HEK293 (cell line): ENCODE data around the gene CEP44.

Experiments used
- CTCF ChIA-PET: fragments of 350-600 bp; formaldehyde crosslinking; extraction: SDS; loops from one replicate; lab custom pipeline; 2021; ENCODE audit warnings: antibody characterized with exemption; lab: Yijun Ruan, JAX
- POLR2A ChIA-PET: fragments of 300-600 bp; formaldehyde crosslinking; extraction: SDS; loops from one replicate; lab custom pipeline; 2020; ENCODE audit warnings: antibody characterized with exemption, inconsistent platforms; lab: Yijun Ruan, JAX
- H3K27ac ChIP-seq: fragments of 200-500 bp; sonication (Bioruptor generic); 2 replicates; pipeline ENCODE4 v1.5.1; 2014; ENCODE audit warnings: low read depth, low read length, control low read depth, inconsistent platforms; ENCODE audit errors: extremely low read depth
- H3K36me3 ChIP-seq, 2 experiments: fragments of 200-500 bp in 1 of 2; sonication (Bioruptor generic) in 1 of 2; 1 replicate in 1 of 2; 2 replicates in 1 of 2; pipeline ENCODE4 v1.5.1; 2014 to 2017; ENCODE audit warnings: inconsistent platforms in 2 of 2, low read length in 2 of 2; ENCODE audit not compliant: control insufficient read depth in 2 of 2, insufficient read depth in 1 of 2
- H3K4me1 ChIP-seq: fragments of 200-500 bp; sonication (Bioruptor generic); 2 replicates; pipeline ENCODE4 v1.5.1; 2014; ENCODE audit warnings: mild to moderate bottlenecking, low read length, inconsistent platforms; ENCODE audit not compliant: control insufficient read depth, insufficient read depth
- H3K4me3 ChIP-seq: 2 replicates; pipeline ENCODE4 v1.5.1; 2011; ENCODE audit warnings: low read depth, mild to moderate bottlenecking, control low read depth, low read length, moderate library complexity
- H3K9me3 ChIP-seq: fragments of 200-500 bp; sonication (Bioruptor generic); 2 replicates; pipeline ENCODE4 v1.5.1; 2014; ENCODE audit warnings: low read depth, low read length, inconsistent platforms; ENCODE audit not compliant: control insufficient read depth, insufficient read depth
- KLF10 ChIP-seq: fragments of 450-650 bp; IDR thresholded peaks from 2 replicates; pipeline ENCODE4 v1.5.1; 2018; ENCODE audit warnings: missing biosample characterization, mild to moderate bottlenecking, missing genetic modification characterization
- SCRT1 ChIP-seq: fragments of 450-650 bp; formaldehyde crosslinking; IDR thresholded peaks from 2 replicates; pipeline ENCODE4 v1.5.1; 2016; ENCODE audit warnings: missing biosample characterization, missing genetic modification characterization, borderline replicate concordance
- ZBTB7A ChIP-seq: fragments of 450-650 bp; formaldehyde crosslinking; IDR thresholded peaks from 2 replicates; pipeline ENCODE4 v1.5.1; 2016; ENCODE audit warnings: low read depth, missing biosample characterization, missing genetic modification characterization
- ZEB2 ChIP-seq: fragments of 450-650 bp; formaldehyde crosslinking; IDR thresholded peaks from 2 replicates; pipeline ENCODE4 v1.5.1; 2016; ENCODE audit warnings: missing biosample characterization, missing genetic modification characterization
- ZFP37 ChIP-seq: fragments of 450-650 bp; formaldehyde crosslinking; IDR thresholded peaks from 2 replicates; pipeline ENCODE4 v1.5.1; 2016; ENCODE audit warnings: missing biosample characterization, missing genetic modification characterization
- ZNF112 ChIP-seq: fragments of 450-650 bp; formaldehyde crosslinking; IDR thresholded peaks from 2 replicates; pipeline ENCODE4 v1.5.0; 2017; ENCODE audit warnings: missing biosample characterization, missing genetic modification characterization
- ZNF426 ChIP-seq: fragments of 450-650 bp; formaldehyde crosslinking; IDR thresholded peaks from 2 replicates; pipeline ENCODE4 v1.5.1; 2017; ENCODE audit warnings: missing biosample characterization, missing genetic modification characterization, mild to moderate bottlenecking, inconsistent platforms, moderate library complexity
- ZNF488 ChIP-seq: fragments of 450-650 bp; formaldehyde crosslinking; IDR thresholded peaks from 2 replicates; pipeline ENCODE4 v1.5.1; 2016; ENCODE audit warnings: missing biosample characterization, missing genetic modification characterization
- ZNF501 ChIP-seq: fragments of 450-650 bp; formaldehyde crosslinking; IDR thresholded peaks from 2 replicates; pipeline ENCODE4 v1.5.1; 2016; ENCODE audit warnings: missing biosample characterization, missing genetic modification characterization
- ZNF585B ChIP-seq: fragments of 450-650 bp; formaldehyde crosslinking; IDR thresholded peaks from 2 replicates; pipeline ENCODE4 v1.5.1; 2016; ENCODE audit warnings: missing biosample characterization, missing genetic modification characterization
- ZNF654 ChIP-seq: fragments of 450-650 bp; formaldehyde crosslinking; IDR thresholded peaks from 2 replicates; pipeline ENCODE4 v1.5.1; 2016; ENCODE audit warnings: low read depth, missing biosample characterization, missing genetic modification characterization
- ZSCAN23 ChIP-seq: fragments of 450-650 bp; formaldehyde crosslinking; IDR thresholded peaks from 2 replicates; pipeline ENCODE4 v1.5.1; 2016; ENCODE audit warnings: missing biosample characterization, missing genetic modification characterization
- TF ChIP-seq, protein P1 (sequence below): fragments of 450-650 bp; formaldehyde crosslinking; IDR thresholded peaks from 2 replicates; pipeline ENCODE4 v1.5.1; 2016; ENCODE audit warnings: missing biosample characterization, missing genetic modification characterization
- TF ChIP-seq, protein P2 (sequence below): fragments of 450-650 bp; formaldehyde crosslinking; IDR thresholded peaks from 2 replicates; pipeline ENCODE4 v1.5.1; 2016; ENCODE audit warnings: missing biosample characterization, missing genetic modification characterization, borderline replicate concordance
- TF ChIP-seq, protein P3 (sequence below): fragments of 450-650 bp; formaldehyde crosslinking; conservative IDR thresholded peaks from 2 replicates; pipeline ENCODE4 v1.5.1; 2016; ENCODE audit warnings: low read depth, missing biosample characterization, missing genetic modification characterization

Gene CEP44

DNA sequence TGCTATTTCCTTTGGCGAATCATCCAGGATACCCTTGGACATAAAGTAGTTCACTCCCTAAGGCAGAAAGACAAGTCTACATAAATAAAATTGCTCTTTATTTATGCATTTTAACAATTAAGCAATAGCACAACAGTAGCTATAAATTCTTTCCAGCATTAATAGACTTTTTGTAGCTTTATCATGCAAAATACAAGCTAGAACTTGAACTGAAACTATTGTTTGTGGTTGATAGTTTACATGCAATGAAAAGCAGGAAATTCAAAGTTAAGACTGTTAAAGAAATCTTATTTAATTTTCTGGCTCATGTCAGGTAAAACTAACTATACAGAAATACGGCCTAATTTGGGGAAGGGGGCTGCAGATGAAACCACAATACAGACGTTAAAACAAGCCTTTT, 42.5 kb upstream of the CEP44 start (continued):
- no peak for TF ChIP-seq KLF10
- TF ChIP-seq ZBTB7A (tag by site-specific recombination), result no peak
- no peak for TF ChIP-seq ZFP37 (tag by site-specific recombination)
- TF ChIP-seq ZEB2 (tag by site-specific recombination), result no peak
- no peak for TF ChIP-seq ZNF501 (tag by site-specific recombination)
- no peak for TF ChIP-seq ZNF112 (tag by site-specific recombination)
- TF ChIP-seq ZNF488, result no peak

- H3K36me3 ChIP-seq, result no peaks in the 10 kb centered on the region
- H3K27ac ChIP-seq, result no peak overlapping the region
- H3K9me3 ChIP-seq, result no peaks in the 10 kb centered on the region
- 0 out of 2 replicates have a peak, but pooled peaks cover 4% of the 10 kb centered on the region for H3K4me1 ChIP-seq
- POLR2A ChIA-PET, result no interaction called here
- H3K4me3 ChIP-seq, result no peak overlapping the region
- CTCF ChIA-PET, result interaction anchor here (0.6 kb wide), 1 partner anchor 790 kb away, joined by 3 read pairs; no protein-coding TSS in a partner anchor
- TF ChIP-seq ZSCAN23, result no peak
- TF ChIP-seq, protein P1, sequence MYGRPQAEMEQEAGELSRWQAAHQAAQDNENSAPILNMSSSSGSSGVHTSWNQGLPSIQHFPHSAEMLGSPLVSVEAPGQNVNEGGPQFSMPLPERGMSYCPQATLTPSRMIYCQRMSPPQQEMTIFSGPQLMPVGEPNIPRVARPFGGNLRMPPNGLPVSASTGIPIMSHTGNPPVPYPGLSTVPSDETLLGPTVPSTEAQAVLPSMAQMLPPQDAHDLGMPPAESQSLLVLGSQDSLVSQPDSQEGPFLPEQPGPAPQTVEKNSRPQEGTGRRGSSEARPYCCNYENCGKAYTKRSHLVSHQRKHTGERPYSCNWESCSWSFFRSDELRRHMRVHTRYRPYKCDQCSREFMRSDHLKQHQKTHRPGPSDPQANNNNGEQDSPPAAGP (tag by site-specific recombination), result no peak
- TF ChIP-seq, protein P2, sequence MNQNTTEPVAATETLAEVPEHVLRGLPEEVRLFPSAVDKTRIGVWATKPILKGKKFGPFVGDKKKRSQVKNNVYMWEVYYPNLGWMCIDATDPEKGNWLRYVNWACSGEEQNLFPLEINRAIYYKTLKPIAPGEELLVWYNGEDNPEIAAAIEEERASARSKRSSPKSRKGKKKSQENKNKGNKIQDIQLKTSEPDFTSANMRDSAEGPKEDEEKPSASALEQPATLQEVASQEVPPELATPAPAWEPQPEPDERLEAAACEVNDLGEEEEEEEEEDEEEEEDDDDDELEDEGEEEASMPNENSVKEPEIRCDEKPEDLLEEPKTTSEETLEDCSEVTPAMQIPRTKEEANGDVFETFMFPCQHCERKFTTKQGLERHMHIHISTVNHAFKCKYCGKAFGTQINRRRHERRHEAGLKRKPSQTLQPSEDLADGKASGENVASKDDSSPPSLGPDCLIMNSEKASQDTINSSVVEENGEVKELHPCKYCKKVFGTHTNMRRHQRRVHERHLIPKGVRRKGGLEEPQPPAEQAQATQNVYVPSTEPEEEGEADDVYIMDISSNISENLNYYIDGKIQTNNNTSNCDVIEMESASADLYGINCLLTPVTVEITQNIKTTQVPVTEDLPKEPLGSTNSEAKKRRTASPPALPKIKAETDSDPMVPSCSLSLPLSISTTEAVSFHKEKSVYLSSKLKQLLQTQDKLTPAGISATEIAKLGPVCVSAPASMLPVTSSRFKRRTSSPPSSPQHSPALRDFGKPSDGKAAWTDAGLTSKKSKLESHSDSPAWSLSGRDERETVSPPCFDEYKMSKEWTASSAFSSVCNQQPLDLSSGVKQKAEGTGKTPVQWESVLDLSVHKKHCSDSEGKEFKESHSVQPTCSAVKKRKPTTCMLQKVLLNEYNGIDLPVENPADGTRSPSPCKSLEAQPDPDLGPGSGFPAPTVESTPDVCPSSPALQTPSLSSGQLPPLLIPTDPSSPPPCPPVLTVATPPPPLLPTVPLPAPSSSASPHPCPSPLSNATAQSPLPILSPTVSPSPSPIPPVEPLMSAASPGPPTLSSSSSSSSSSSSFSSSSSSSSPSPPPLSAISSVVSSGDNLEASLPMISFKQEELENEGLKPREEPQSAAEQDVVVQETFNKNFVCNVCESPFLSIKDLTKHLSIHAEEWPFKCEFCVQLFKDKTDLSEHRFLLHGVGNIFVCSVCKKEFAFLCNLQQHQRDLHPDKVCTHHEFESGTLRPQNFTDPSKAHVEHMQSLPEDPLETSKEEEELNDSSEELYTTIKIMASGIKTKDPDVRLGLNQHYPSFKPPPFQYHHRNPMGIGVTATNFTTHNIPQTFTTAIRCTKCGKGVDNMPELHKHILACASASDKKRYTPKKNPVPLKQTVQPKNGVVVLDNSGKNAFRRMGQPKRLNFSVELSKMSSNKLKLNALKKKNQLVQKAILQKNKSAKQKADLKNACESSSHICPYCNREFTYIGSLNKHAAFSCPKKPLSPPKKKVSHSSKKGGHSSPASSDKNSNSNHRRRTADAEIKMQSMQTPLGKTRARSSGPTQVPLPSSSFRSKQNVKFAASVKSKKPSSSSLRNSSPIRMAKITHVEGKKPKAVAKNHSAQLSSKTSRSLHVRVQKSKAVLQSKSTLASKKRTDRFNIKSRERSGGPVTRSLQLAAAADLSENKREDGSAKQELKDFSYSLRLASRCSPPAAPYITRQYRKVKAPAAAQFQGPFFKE (tag by site-specific recombination), result no peak
- TF ChIP-seq SCRT1 (tag by site-specific recombination), result no peak
- TF ChIP-seq, protein P3, sequence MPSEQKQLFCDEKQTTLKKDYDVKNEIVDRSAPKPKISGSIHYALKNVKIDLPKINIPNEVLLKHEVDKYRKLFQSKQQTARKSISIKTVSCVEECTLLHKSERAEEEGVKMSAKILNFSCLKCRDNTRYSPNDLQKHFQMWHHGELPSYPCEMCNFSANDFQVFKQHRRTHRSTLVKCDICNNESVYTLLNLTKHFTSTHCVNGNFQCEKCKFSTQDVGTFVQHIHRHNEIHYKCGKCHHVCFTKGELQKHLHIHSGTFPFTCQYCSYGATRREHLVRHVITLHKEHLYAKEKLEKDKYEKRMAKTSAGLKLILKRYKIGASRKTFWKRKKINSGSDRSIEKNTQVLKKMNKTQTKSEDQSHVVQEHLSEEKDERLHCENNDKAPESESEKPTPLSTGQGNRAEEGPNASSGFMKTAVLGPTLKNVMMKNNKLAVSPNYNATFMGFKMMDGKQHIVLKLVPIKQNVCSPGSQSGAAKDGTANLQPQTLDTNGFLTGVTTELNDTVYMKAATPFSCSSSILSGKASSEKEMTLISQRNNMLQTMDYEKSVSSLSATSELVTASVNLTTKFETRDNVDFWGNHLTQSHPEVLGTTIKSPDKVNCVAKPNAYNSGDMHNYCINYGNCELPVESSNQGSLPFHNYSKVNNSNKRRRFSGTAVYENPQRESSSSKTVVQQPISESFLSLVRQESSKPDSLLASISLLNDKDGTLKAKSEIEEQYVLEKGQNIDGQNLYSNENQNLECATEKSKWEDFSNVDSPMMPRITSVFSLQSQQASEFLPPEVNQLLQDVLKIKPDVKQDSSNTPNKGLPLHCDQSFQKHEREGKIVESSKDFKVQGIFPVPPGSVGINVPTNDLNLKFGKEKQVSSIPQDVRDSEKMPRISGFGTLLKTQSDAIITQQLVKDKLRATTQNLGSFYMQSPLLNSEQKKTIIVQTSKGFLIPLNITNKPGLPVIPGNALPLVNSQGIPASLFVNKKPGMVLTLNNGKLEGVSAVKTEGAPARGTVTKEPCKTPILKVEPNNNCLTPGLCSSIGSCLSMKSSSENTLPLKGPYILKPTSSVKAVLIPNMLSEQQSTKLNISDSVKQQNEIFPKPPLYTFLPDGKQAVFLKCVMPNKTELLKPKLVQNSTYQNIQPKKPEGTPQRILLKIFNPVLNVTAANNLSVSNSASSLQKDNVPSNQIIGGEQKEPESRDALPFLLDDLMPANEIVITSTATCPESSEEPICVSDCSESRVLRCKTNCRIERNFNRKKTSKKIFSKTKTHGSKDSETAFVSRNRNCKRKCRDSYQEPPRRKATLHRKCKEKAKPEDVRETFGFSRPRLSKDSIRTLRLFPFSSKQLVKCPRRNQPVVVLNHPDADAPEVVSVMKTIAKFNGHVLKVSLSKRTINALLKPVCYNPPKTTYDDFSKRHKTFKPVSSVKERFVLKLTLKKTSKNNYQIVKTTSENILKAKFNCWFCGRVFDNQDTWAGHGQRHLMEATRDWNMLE, result no peak
- TF ChIP-seq ZNF585B (tag by site-specific recombination), result no peak
- no peak for TF ChIP-seq ZNF654 (tag by site-specific recombination)
- no peak for TF ChIP-seq ZNF426 (tag by site-specific recombination)
Measured at GRCh38 chr4:174244441-174244840, 39.3 kb upstream of the CEP44 start.
